Retinal pigment epithelial cell (primary cell): ENCODE measurements around the gene ARHGAP28.
"Not testable (repeated sequence)": the region's sequence is repeated elsewhere in the genome, so short reads cannot be mapped to it uniquely, and the experiment has no call there.

Experiments
- DNase-seq: peaks from one replicate; pipeline ENCODE4 v3.0.0-alpha.2; 2010; ENCODE audit warnings: low read depth
- H3K4me3 ChIP-seq: 2 replicates; pipeline ENCODE4 v1.5.1; 2011; ENCODE audit warnings: mild to moderate bottlenecking, low read length, control low read depth, moderate library complexity
- CTCF ChIP-seq: conservative IDR thresholded peaks from 2 replicates; pipeline ENCODE4 v1.5.1; 2011; ENCODE audit warnings: low read depth, low read length, control low read depth, inconsistent platforms

Gene ARHGAP28

GRCh38 chr18:6821356-6821755 lies 91.8 kb downstream of the ARHGAP28 start:
- no peak for DNase-seq

GRCh38 chr18:6827161-6827560 lies 97.6 kb downstream of the ARHGAP28 start:
- DNase-seq, H3K4me3 ChIP-seq: not testable (repeated sequence)

More at GRCh38 chr18:6821356-6821755, 91.8 kb downstream of the ARHGAP28 start:
- no peak for TF ChIP-seq CTCF
- no peak overlapping the region for H3K4me3 ChIP-seq

- not testable (repeated sequence) for H3K4me3 ChIP-seq, DNase-seq
Observed at GRCh38 chr18:6827566-6827965, 98.0 kb downstream of the ARHGAP28 start.

GRCh38 chr18:6830916-6831315 lies 101.4 kb downstream of the ARHGAP28 start:
- DNase-seq, result no peak
- TF ChIP-seq CTCF, result no peak
- H3K4me3 ChIP-seq, result no peak overlapping the region

GRCh38 chr18:6835345-6835744 lies 105.8 kb downstream of the ARHGAP28 start:
- DNase-seq, result peak; percentile 2
- no peak for TF ChIP-seq CTCF
- no peak overlapping the region for H3K4me3 ChIP-seq

GRCh38 chr18:6836331-6836730 lies 106.8 kb downstream of the ARHGAP28 start:
- H3K4me3 ChIP-seq, result no peak overlapping the region
- TF ChIP-seq CTCF, result no peak
- no peak for DNase-seq

- H3K4me3 ChIP-seq, result no peak overlapping the region
- no peak for TF ChIP-seq CTCF
- no peak for DNase-seq
Observed at GRCh38 chr18:6837904-6838303, 108.4 kb downstream of the ARHGAP28 start.

- DNase-seq, result no peak
- TF ChIP-seq CTCF, result no peak
- H3K4me3 ChIP-seq, result no peak overlapping the region
Observed at GRCh38 chr18:6842081-6842480, 112.6 kb downstream of the ARHGAP28 start.
